ENCODE results near the gene ADCYAP1R1.

DNA sequence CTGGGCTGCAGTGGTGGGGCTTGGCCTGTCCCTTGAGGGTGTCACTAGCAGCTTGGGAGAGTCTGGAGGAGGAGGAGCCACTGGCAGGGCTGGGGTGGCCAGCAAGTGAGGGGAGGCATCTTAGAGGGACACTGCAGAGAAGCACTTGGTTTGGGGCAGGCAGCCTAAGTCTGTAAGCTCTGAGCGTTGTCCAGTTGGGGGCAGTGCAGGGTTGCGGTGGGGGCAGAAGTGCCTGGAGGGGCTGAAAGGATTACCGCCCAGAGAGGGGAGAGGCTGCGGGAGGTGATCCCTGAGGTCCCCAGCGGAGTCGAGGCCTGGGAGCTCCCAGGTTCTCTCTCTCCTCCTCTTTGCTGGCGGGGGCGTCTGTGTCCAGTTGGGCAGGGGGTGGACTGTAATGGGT lies 7.4 kb downstream of the ADCYAP1R1 start:
- TF ChIP-seq, protein P1, sequence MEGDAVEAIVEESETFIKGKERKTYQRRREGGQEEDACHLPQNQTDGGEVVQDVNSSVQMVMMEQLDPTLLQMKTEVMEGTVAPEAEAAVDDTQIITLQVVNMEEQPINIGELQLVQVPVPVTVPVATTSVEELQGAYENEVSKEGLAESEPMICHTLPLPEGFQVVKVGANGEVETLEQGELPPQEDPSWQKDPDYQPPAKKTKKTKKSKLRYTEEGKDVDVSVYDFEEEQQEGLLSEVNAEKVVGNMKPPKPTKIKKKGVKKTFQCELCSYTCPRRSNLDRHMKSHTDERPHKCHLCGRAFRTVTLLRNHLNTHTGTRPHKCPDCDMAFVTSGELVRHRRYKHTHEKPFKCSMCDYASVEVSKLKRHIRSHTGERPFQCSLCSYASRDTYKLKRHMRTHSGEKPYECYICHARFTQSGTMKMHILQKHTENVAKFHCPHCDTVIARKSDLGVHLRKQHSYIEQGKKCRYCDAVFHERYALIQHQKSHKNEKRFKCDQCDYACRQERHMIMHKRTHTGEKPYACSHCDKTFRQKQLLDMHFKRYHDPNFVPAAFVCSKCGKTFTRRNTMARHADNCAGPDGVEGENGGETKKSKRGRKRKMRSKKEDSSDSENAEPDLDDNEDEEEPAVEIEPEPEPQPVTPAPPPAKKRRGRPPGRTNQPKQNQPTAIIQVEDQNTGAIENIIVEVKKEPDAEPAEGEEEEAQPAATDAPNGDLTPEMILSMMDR (conservative IDR thresholded peaks at IDR 0.05; ENCODE audit: low read length) = no peak
- TF ChIP-seq EZH2phosphoT487 (IDR thresholded peaks at IDR 0.05; ENCODE audit: borderline replicate concordance, low read depth, low read length) = no peak

All from OCI-LY7 (cell line).